Measurements from ENCODE around the gene PLEKHG5.
"Not testable (repeated sequence)": the region's sequence is repeated elsewhere in the genome, so short reads cannot be mapped to it uniquely, and the experiment has no call there.

The PLEKHG5 gene

DNA sequence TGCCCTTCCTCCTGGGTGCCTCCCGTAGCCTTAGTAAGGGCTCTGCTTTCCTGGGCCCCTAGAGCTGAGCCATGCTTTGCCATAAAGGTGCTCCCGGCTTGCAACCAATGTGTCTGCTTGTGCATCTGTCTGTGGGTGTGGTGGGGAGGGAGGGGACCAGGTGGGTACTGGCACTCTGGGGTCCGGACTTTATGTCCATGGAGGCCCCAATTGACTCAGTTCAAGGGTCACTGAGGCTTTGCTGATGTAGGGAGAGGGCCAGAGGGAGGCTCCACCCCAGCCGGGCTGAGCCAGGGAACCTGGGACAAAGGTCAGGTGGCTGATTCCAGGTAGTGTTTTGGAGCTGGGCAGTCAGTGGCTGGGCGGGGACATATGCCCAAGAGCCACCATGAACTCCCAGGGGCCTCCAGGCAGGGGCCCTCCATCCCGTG is 40.5 kb downstream of the PLEKHG5 start:
- H3K27ac ChIP-seq = no peak overlapping the region
- no peak for TF ChIP-seq ZFX (IDR thresholded peaks at IDR 0.05; ENCODE audit: borderline replicate concordance)
- TF ChIP-seq, protein P1, sequence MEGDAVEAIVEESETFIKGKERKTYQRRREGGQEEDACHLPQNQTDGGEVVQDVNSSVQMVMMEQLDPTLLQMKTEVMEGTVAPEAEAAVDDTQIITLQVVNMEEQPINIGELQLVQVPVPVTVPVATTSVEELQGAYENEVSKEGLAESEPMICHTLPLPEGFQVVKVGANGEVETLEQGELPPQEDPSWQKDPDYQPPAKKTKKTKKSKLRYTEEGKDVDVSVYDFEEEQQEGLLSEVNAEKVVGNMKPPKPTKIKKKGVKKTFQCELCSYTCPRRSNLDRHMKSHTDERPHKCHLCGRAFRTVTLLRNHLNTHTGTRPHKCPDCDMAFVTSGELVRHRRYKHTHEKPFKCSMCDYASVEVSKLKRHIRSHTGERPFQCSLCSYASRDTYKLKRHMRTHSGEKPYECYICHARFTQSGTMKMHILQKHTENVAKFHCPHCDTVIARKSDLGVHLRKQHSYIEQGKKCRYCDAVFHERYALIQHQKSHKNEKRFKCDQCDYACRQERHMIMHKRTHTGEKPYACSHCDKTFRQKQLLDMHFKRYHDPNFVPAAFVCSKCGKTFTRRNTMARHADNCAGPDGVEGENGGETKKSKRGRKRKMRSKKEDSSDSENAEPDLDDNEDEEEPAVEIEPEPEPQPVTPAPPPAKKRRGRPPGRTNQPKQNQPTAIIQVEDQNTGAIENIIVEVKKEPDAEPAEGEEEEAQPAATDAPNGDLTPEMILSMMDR (IDR thresholded peaks at IDR 0.05) = no peak

GRCh38 chr1:6450486-6450885 is 41.0 kb downstream of the PLEKHG5 start:
- not testable (repeated sequence) for H3K27ac ChIP-seq

DNA sequence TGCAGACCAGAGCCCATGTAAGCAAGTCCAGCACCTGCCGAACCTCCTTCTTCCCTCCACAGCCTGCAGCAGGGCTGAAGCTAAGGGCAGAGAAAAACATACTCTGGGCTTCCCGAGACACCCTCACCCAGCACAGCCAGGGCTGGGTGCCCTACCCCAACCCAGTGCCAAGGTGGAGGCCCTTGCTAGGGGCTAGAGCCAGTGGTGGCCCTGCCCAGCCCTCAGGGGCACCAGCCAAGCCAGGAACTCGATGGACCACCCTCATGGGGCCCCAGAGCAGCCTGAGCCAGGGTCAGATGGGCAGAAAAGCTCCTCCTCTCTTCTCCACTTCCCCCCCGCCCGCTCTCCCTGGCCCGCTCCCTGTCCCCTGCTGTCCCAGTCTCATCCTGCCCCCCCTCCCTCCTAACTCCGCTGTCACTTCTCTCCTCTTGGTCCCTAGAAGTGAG is 41.4 kb downstream of the PLEKHG5 start:
- TF ChIP-seq, protein P1 (IDR thresholded peaks at IDR 0.05) = no peak
- no peak for TF ChIP-seq ZFX (IDR thresholded peaks at IDR 0.05; ENCODE audit: borderline replicate concordance)
- no peak overlapping the region for H3K27ac ChIP-seq

DNA sequence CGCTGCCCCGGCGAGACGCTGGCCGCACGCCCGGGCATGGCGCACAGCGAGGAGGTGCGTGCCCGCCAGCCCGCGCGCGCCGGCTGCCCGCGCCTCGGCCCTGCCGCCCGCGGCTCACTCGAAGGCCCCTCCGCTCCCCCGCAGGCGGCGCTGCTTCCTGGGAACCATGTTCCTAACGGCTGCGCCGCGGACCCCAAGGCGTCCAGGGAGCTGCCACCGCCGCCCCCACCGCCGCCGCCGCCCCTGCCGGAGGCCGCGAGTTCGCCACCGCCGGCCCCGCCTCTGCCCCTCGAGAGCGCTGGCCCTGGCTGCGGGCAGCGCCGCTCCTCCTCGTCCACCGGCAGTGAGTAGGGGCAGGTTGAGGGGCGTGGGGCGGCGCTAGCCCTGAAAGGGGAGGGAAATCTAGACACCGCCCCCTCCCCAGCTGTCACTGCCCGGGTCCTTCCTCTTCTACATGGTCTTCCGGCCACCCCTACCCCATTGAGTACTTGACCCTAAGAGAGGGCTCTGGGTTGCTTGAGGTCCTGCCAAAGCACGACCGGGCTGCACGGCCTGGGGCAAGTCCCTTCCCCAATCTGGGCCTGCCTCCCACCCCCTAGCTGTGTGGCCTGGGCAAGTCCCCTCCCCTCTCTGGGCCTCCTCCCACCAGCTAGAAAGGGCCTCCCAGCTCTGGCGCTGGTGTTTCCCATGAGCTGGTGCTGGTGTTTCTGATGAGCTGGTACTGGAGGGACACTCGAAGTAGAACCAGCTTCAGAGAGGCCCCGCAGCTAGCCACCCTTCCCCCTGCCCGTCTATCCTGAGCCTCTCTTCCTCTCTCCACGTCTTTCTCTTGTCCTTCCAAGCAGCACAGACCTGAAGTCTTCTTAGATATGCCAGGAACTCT is 42.5 kb downstream of the PLEKHG5 start:
- TF ChIP-seq, protein P1 (IDR thresholded peaks at IDR 0.05) = 0 out of 2 replicates have a peak, but pooled peaks have one; percentile 23
- no peak for TF ChIP-seq ZFX (IDR thresholded peaks at IDR 0.05; ENCODE audit: borderline replicate concordance)
- no peak overlapping the region for H3K27ac ChIP-seq

- H3K27ac ChIP-seq = no peak overlapping the region
- TF ChIP-seq ZFX (IDR thresholded peaks at IDR 0.05; ENCODE audit: borderline replicate concordance) = no peak
- TF ChIP-seq, protein P1 (IDR thresholded peaks at IDR 0.05) = no peak
These were observed 43.4 kb downstream of the PLEKHG5 start for GRCh38 chr1:6447818-6448748.

DNA sequence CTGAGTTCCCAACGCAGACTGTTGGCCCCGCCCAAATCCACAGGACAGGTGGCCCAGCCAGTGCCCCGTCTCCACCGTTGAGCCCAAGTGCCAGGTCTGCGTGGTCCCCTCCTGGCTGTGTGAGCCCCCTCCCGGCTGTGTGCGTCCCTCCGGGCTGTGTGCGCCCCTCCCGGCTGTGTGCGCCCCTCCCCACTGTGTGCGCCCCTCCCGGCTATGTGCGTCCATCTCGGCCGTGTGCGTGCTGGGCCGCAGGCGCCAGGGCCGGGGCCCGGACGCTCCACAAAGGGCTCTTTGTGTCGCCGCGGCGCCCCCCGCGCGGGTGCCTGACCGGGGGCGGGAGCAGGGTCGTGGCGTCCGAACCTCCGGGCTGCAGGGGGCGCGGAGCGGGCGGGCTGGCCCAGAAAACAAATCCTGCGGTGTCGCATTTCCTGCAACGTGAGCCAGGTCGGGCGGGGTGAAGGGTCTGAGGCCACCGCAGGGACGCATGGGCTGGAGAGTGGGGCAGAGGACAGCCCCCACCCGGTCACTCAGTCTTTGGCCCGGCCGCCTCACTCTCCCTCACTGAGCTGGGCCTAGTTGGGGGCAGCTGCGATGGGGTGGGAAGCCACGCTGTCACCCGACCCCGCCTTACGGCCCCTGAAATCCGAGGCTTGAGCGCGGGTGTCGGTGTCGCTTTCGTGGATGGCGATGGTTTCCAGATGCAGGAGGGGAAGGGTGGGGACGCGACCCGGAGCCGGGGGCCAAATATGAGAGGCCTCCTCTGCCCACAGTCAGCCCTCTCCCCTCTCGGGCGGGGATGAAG is 44.2 kb downstream of the PLEKHG5 start:
- no peak overlapping the region for H3K27ac ChIP-seq

More for the DNA sequence above, 44.2 kb downstream of the PLEKHG5 start:
- TF ChIP-seq ZFX (IDR thresholded peaks at IDR 0.05; ENCODE audit: borderline replicate concordance) = no peak
- TF ChIP-seq, protein P1 (IDR thresholded peaks at IDR 0.05) = no peak
